Ecto neural progenitor cell (in vitro differentiated cells): ENCODE results near the gene SEMA3A.
"Not testable (repeated sequence)": the region's sequence is repeated elsewhere in the genome, so short reads cannot be mapped to it uniquely, and the experiment has no call there.

Source experiments
- DNase-seq: peaks from one replicate; pipeline ENCODE4 v3.0.0-alpha.2; 2018; ENCODE audit warnings: low spot score

Gene SEMA3A

GRCh38 chr7:84108787-84109186, 85.8 kb downstream of the SEMA3A start:
- DNase-seq = no peak

GRCh38 chr7:84108119-84108518, 86.5 kb downstream of the SEMA3A start:
- DNase-seq = no peak

GRCh38 chr7:84107259-84107658, 87.3 kb downstream of the SEMA3A start:
- no peak for DNase-seq

GRCh38 chr7:84106291-84106690, 88.3 kb downstream of the SEMA3A start:
- DNase-seq = no peak

- DNase-seq = no peak
Measured at GRCh38 chr7:84105586-84105985, 89.0 kb downstream of the SEMA3A start.

GRCh38 chr7:84104826-84105225, 89.8 kb downstream of the SEMA3A start:
- DNase-seq = no peak

GRCh38 chr7:84102213-84102612, 92.4 kb downstream of the SEMA3A start:
- DNase-seq = no peak

GRCh38 chr7:84100866-84101265, 93.7 kb downstream of the SEMA3A start:
- no peak for DNase-seq

- DNase-seq = no peak
Measured at GRCh38 chr7:84095971-84096370, 98.6 kb downstream of the SEMA3A start.

- no peak for DNase-seq
Measured at GRCh38 chr7:84092207-84092606, 102.4 kb downstream of the SEMA3A start.

GRCh38 chr7:84091318-84091717, 103.3 kb downstream of the SEMA3A start:
- no peak for DNase-seq

- no peak for DNase-seq
Measured at GRCh38 chr7:84088802-84089201, 105.8 kb downstream of the SEMA3A start.

GRCh38 chr7:84085998-84086397, 108.6 kb downstream of the SEMA3A start:
- no peak for DNase-seq

GRCh38 chr7:84085147-84085546, 109.4 kb downstream of the SEMA3A start:
- DNase-seq = no peak

GRCh38 chr7:84083846-84084245, 110.7 kb downstream of the SEMA3A start:
- no peak for DNase-seq

- no peak for DNase-seq
Measured at GRCh38 chr7:84081973-84082522, 112.5 kb downstream of the SEMA3A start.

- no peak for DNase-seq
Measured at GRCh38 chr7:84077336-84077735, 117.3 kb downstream of the SEMA3A start.

- DNase-seq = no peak
Measured at GRCh38 chr7:84076219-84076618, 118.4 kb downstream of the SEMA3A start.

GRCh38 chr7:84073186-84073875, 121.3 kb downstream of the SEMA3A start:
- DNase-seq = no peak

GRCh38 chr7:84070770-84071169, 123.8 kb downstream of the SEMA3A start:
- no peak for DNase-seq

- DNase-seq = no peak
Measured at GRCh38 chr7:84069999-84070500, 124.5 kb downstream of the SEMA3A start.

GRCh38 chr7:84069033-84069432, 125.6 kb downstream of the SEMA3A start:
- DNase-seq = no peak

- not testable (repeated sequence) for DNase-seq
Measured at GRCh38 chr7:84062489-84062901, 132.1 kb downstream of the SEMA3A start.

- no peak for DNase-seq
Measured at GRCh38 chr7:84060760-84061261, 133.8 kb downstream of the SEMA3A start.
